OCI-LY7 (cell line): ENCODE measurements around the gene TTF1.

Experiments used
- CTCF ChIP-seq: fragments of 200-600 bp; sonication (generic); conservative IDR thresholded peaks from 2 replicates; pipeline ENCODE4 v1.5.1; 2014; ENCODE audit warnings: mild to moderate bottlenecking, antibody characterized with exemption, low read length, moderate library complexity, mixed read lengths
- EZH2phosphoT487 ChIP-seq: fragments of 200-600 bp; sonication (generic); IDR thresholded peaks from 2 replicates; pipeline ENCODE4 v1.6.1; 2018; ENCODE audit warnings: low read depth, borderline replicate concordance, mild to moderate bottlenecking, mixed run types, antibody characterized with exemption, low read length, moderate library complexity, mixed read lengths

DNA sequence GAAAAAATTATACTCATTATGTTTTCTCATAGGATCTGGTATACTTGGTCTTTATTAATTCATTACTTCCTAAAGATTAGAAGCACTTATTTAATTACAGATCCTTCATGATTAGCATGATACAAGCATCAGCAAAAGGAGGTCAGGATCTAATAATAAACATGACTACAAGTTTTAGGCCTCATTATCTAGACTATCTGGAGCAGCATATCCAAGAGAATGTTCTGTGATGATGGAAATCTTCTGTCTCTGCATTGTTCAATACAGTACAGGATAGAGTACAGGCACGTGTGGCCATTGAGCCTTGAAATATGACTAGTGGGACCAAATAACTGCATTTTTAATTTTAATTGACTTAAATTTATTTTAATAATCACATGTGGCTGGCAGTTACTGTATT, 73.1 kb downstream of the TTF1 start:
- no peak for TF ChIP-seq CTCF
- no peak for TF ChIP-seq EZH2phosphoT487
